T follicular helper cell (primary cell): ENCODE results near the gene CPLX1.

Experiments used
- DNase-seq: peaks from one replicate; pipeline ENCODE4 v3.0.0-alpha.2; 2020; ENCODE audit warnings: low read depth

Gene CPLX1

GRCh38 chr4:855880-856224 lies 29.9 kb upstream of the CPLX1 start:
- DNase-seq = no peak

GRCh38 chr4:854356-854755 lies 28.4 kb upstream of the CPLX1 start:
- DNase-seq = no peak

- DNase-seq = no peak
Observed at GRCh38 chr4:853416-853781, 27.5 kb upstream of the CPLX1 start.

GRCh38 chr4:851701-852430 lies 25.9 kb upstream of the CPLX1 start:
- no peak for DNase-seq

GRCh38 chr4:850323-850945 lies 24.5 kb upstream of the CPLX1 start:
- DNase-seq = no peak

- no peak for DNase-seq
Observed at GRCh38 chr4:849478-850175, 23.7 kb upstream of the CPLX1 start.

- no peak for DNase-seq
Observed at GRCh38 chr4:848803-849477, 23.0 kb upstream of the CPLX1 start.

- DNase-seq = no peak
Observed at GRCh38 chr4:848307-848691, 22.4 kb upstream of the CPLX1 start.

GRCh38 chr4:845836-846251 lies 19.9 kb upstream of the CPLX1 start:
- DNase-seq = no peak

- no peak for DNase-seq
Observed at GRCh38 chr4:845233-845835, 19.4 kb upstream of the CPLX1 start.

GRCh38 chr4:844752-845232 lies 18.9 kb upstream of the CPLX1 start:
- DNase-seq = no peak

GRCh38 chr4:839675-840443 lies 13.9 kb upstream of the CPLX1 start:
- no peak for DNase-seq

- DNase-seq = no peak
Observed at GRCh38 chr4:837772-838171, 11.8 kb upstream of the CPLX1 start.

GRCh38 chr4:836750-837301 lies 10.9 kb upstream of the CPLX1 start:
- no peak for DNase-seq

GRCh38 chr4:836003-836511 lies 10.1 kb upstream of the CPLX1 start:
- no peak for DNase-seq

- no peak for DNase-seq
Observed at GRCh38 chr4:835148-836002, 9.4 kb upstream of the CPLX1 start.

- DNase-seq = no peak
Observed at GRCh38 chr4:834368-835147, 8.6 kb upstream of the CPLX1 start.

GRCh38 chr4:833731-834367 lies 7.9 kb upstream of the CPLX1 start:
- no peak for DNase-seq

- DNase-seq = no peak
Observed at GRCh38 chr4:833156-833555, 7.2 kb upstream of the CPLX1 start.
